A673 (cell line): ENCODE measurements around the gene EFCAB8. TPM values are rescaled to one million over a fixed set of nuclear protein-coding genes. Genes with fewer than 3 reads are reported as not detected.
"Not testable (repeated sequence)": the region's sequence is repeated elsewhere in the genome, so short reads cannot be mapped to it uniquely, and the experiment has no call there.

ENCODE experiments used
- BruUV-seq: library from RNA; stranded (reverse); fragments of 400-500 nt; replicated peaks from 2 replicates; lab custom pipeline; 2021; lab: Mats Ljungman, UMichigan
- CTCF ChIA-PET: fragments of 300-600 bp; sonication (Branson Sonifier 250); formaldehyde crosslinking; loops from one replicate; lab custom pipeline; 2022; ENCODE audit warnings: antibody characterized with exemption; lab: Charles Lee
- POLR2A ChIA-PET: fragments of 300-600 bp; sonication (Branson Sonifier 250); formaldehyde crosslinking; loops from one replicate; lab custom pipeline; 2022; ENCODE audit warnings: antibody characterized with exemption; ENCODE audit not compliant: low non-redundant PET; lab: Charles Lee
- DNase-seq: peaks from one replicate; pipeline ENCODE4 v3.0.0-alpha.2; 2015; ENCODE audit warnings: low spot score
- H3K27ac ChIP-seq: fragments of 200-600 bp; sonication (generic); 2 replicates; pipeline ENCODE4 v1.5.1; 2016; ENCODE audit warnings: mixed run types, low read depth, mild to moderate bottlenecking, mixed read lengths, antibody characterized with exemption, low read length; ENCODE audit not compliant: poor library complexity, severe bottlenecking
- H3K27me3 ChIP-seq: fragments of 200-600 bp; sonication (generic); replicated peaks from 2 replicates; pipeline ENCODE4 v1.6.1; 2017; ENCODE audit warnings: mixed run types, low read depth, mild to moderate bottlenecking, mixed read lengths, antibody characterized with exemption, low read length; ENCODE audit not compliant: insufficient read depth, poor library complexity
- H3K36me3 ChIP-seq: fragments of 200-600 bp; sonication (generic); 2 replicates; pipeline ENCODE4 v1.6.1; 2016; ENCODE audit warnings: mixed run types, mild to moderate bottlenecking, mixed read lengths, antibody characterized with exemption, low read length; ENCODE audit not compliant: insufficient read depth, poor library complexity, severe bottlenecking
- H3K4me1 ChIP-seq: fragments of 200-600 bp; sonication (generic); 2 replicates; pipeline ENCODE4 v1.6.1; 2017; ENCODE audit warnings: mixed run types, mild to moderate bottlenecking, mixed read lengths, antibody characterized with exemption, low read length; ENCODE audit not compliant: insufficient read depth, poor library complexity, severe bottlenecking
- H3K4me3 ChIP-seq: fragments of 200-600 bp; sonication (generic); 2 replicates; pipeline ENCODE4 v1.5.1; 2016; ENCODE audit warnings: low read depth, mixed run types, mild to moderate bottlenecking, mixed read lengths, low read length; ENCODE audit not compliant: poor library complexity, severe bottlenecking
- H3K9me3 ChIP-seq: fragments of 200-600 bp; sonication (generic); 2 replicates; pipeline ENCODE4 v1.6.1; 2016; ENCODE audit warnings: mixed run types, low read depth, mild to moderate bottlenecking, mixed read lengths, antibody characterized with exemption, low read length; ENCODE audit not compliant: poor library complexity, severe bottlenecking
- EZH2 ChIP-seq: fragments of 200-600 bp; sonication (generic); IDR thresholded peaks from 2 replicates; pipeline ENCODE4 v1.6.1; 2017; ENCODE audit warnings: borderline replicate concordance, low read depth, mild to moderate bottlenecking, mixed read lengths, antibody characterized with exemption, low read length; ENCODE audit not compliant: poor library complexity, severe bottlenecking
- intact Hi-C: fragments of 100-400 bp; cut with micrococcal nuclease; formaldehyde crosslinking; loops from one replicate; pipeline ENCODE4 v1.10.0; 2022; ENCODE audit not compliant: unreplicated experiment
- total RNA-seq: library from RNA; stranded (reverse); gene quantifications from 2 replicates; pipeline ENCODE4 v1.2.3, GENCODE V29; 2021
- TF ChIP-seq, protein P1 (sequence below): fragments of 300-800, 200-600 bp; sonication (generic); conservative IDR thresholded peaks from 2 replicates; pipeline ENCODE4 v1.5.1; 2017; ENCODE audit warnings: low read depth, mild to moderate bottlenecking, antibody characterized with exemption, low read length, moderate library complexity, mixed read lengths

EFCAB8 gene
- total RNA-seq, 1 experiment from 2014 or later = not detected

DNA sequence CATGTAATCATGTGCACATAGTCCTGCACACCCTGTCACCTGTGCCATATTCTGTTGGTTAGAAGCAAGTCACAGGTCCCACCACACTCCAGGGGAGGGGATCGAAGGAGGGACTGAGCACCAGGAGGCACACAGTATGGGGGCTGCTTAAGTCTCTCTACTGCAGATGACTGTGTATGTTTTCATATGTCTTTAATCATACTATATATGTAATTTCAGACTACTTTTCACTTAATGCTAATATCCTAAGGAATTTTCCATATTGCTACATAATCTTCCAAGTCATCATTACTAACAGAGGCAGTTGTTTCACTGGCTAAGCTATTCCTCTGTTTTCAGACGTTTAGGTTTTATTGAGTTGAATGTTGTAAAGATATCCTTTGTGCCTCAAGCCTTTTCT is 10.8 kb downstream of the EFCAB8 start:
- Histone ChIP-seq H3K4me1 (no peaks in the 10 kb centered on the region), H3K4me3 (no peak overlapping the region), H3K27ac (no peak overlapping the region), H3K36me3 (no peaks in the 10 kb centered on the region), H3K9me3 (no peaks in the 10 kb centered on the region), H3K27me3 (no peaks in the 10 kb centered on the region)
- ChIA-PET CTCF (no interaction called here), POLR2A (no interaction called here)
- BruUV-seq = no TSS peak
- DNase-seq = no peak
- no peak for TF ChIP-seq EZH2
- TF ChIP-seq, protein P1, sequence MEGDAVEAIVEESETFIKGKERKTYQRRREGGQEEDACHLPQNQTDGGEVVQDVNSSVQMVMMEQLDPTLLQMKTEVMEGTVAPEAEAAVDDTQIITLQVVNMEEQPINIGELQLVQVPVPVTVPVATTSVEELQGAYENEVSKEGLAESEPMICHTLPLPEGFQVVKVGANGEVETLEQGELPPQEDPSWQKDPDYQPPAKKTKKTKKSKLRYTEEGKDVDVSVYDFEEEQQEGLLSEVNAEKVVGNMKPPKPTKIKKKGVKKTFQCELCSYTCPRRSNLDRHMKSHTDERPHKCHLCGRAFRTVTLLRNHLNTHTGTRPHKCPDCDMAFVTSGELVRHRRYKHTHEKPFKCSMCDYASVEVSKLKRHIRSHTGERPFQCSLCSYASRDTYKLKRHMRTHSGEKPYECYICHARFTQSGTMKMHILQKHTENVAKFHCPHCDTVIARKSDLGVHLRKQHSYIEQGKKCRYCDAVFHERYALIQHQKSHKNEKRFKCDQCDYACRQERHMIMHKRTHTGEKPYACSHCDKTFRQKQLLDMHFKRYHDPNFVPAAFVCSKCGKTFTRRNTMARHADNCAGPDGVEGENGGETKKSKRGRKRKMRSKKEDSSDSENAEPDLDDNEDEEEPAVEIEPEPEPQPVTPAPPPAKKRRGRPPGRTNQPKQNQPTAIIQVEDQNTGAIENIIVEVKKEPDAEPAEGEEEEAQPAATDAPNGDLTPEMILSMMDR = no peak
- intact Hi-C loops = no loop called here

DNA sequence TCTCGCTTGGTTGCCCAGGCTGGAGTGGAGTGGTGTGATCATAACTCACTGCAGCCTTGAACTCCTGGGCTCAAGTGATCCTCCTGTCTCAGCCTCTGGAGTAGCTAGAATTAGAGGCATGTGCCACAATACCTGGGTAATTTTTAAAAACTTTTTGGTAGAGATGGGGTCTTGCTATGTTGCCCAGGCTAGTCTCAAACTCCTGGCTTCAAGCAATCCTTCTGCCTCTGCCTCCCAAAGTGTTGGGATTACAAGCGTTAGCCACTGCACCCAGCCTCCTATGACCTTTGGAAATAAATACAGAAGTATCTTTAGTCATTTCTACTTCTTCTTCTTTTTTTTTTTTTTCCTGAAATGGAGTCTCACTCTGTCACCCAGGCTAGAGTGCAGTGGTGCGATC is 11.8 kb downstream of the EFCAB8 start:
- H3K4me3 ChIP-seq, H3K4me1 ChIP-seq, H3K9me3 ChIP-seq, H3K27ac ChIP-seq, CTCF ChIA-PET, intact Hi-C loops, POLR2A ChIA-PET, H3K36me3 ChIP-seq, BruUV-seq, H3K27me3 ChIP-seq, DNase-seq: not testable (repeated sequence)

GRCh38 chr20:32870985-32871384 is 12.3 kb downstream of the EFCAB8 start:
- ChIA-PET POLR2A (no interaction called here), CTCF (no interaction called here)
- no peak for TF ChIP-seq EZH2
- TF ChIP-seq, protein P1 = no peak

GRCh38 chr20:32871627-32872160 is 13.0 kb downstream of the EFCAB8 start:
- no peaks in the 10 kb centered on the region for H3K36me3 ChIP-seq
- H3K9me3 ChIP-seq = no peaks in the 10 kb centered on the region
- no peak for DNase-seq
- POLR2A ChIA-PET = no interaction called here
- TF ChIP-seq, protein P1 = no peak
- BruUV-seq = no TSS peak
- no peak overlapping the region for H3K27ac ChIP-seq
- no peak overlapping the region for H3K4me3 ChIP-seq
- H3K4me1 ChIP-seq = no peaks in the 10 kb centered on the region
- CTCF ChIA-PET = no interaction called here
- intact Hi-C loops = no loop called here
- no peaks in the 10 kb centered on the region for H3K27me3 ChIP-seq

More at GRCh38 chr20:32870985-32871384, 12.3 kb downstream of the EFCAB8 start:
- intact Hi-C loops = no loop called here
- Histone ChIP-seq H3K27ac (no peak overlapping the region), H3K36me3 (no peaks in the 10 kb centered on the region), H3K27me3 (no peaks in the 10 kb centered on the region), H3K4me1 (no peaks in the 10 kb centered on the region), H3K4me3 (no peak overlapping the region), H3K9me3 (no peaks in the 10 kb centered on the region)
- DNase-seq = no peak
- no TSS peak for BruUV-seq
